Measurements from ENCODE around the gene SLC18B1. TPM values are rescaled to one million over a fixed set of nuclear protein-coding genes. Genes with fewer than 3 reads are reported as not detected.
"Not testable (repeated sequence)": the region's sequence is repeated elsewhere in the genome, so short reads cannot be mapped to it uniquely, and the experiment has no call there.

SLC18B1 gene
- total and polyA plus RNA-seq, 7 donors: 0.69 to 2.2 (median 1.3) TPM

GRCh38 chr6:132780770-132781371 is 17.6 kb downstream of the SLC18B1 start:
- ATAC-seq (no peak), DNase-seq (no peak)
- Histone ChIP-seq H3K4me1 (no peaks in the 10 kb centered on the region), H3K4me3 (no peak overlapping the region), H3K36me3 (ENCODE audit: insufficient read depth in 1 of 2, low read depth in 1 of 2) (peaks cover 3 to 79% of the 10 kb centered on the region in 2 donors), H3K9me3 (no peaks in the 10 kb centered on the region), H3K27ac (no peak overlapping the region), H3K27me3 (ENCODE audit: insufficient read depth in 3 of 3, low read length in 2 of 3) (no peaks in the 10 kb centered on the region)
- 75 to 100% (median 99%) methylated on average over 2 of the region's 2 CpGs for WGBS, 3 donors
- intact Hi-C loops (cut with DNase I): loop anchor here in 1 of 2 donors (10.0 kb wide), 1 partner anchor 256 kb away; no protein-coding TSS in a partner anchor
- no peak for TF ChIP-seq CTCF (IDR thresholded peaks at IDR 0.05)

GRCh38 chr6:132777881-132778280 is 20.6 kb downstream of the SLC18B1 start:
- H3K4me1 ChIP-seq; H3K4me3 ChIP-seq; H3K27me3 ChIP-seq (ENCODE audit: insufficient read depth in 3 of 3, low read length in 2 of 3); intact Hi-C loops (cut with DNase I); H3K27ac ChIP-seq; H3K9me3 ChIP-seq; ATAC-seq; DNase-seq: not testable (repeated sequence)
- peaks cover 3 to 97% of the 10 kb centered on the region in 2 donors for H3K36me3 ChIP-seq (ENCODE audit: insufficient read depth in 1 of 2, low read depth in 1 of 2)
- 88 to 93% (median 92%) methylated on average over 8 of the region's 8 CpGs for WGBS, 3 donors

GRCh38 chr6:132768051-132768517 is 30.4 kb downstream of the SLC18B1 start:
- 33 to 36% (median 33%) methylated on average over 6 of the region's 6 CpGs for WGBS, 3 donors
- ATAC-seq (peak in 2 of 4 donors; percentile 46 to 60), DNase-seq (no peak)
- no peak overlapping the region for H3K27ac ChIP-seq
- H3K4me3 ChIP-seq: no peak overlapping the region
- no peaks in the 10 kb centered on the region for H3K9me3 ChIP-seq
- no peaks in the 10 kb centered on the region for H3K27me3 ChIP-seq (ENCODE audit: insufficient read depth in 3 of 3, low read length in 2 of 3)
- intact Hi-C loops (cut with DNase I): loop anchor here in 1 of 2 donors (10.0 kb wide), 1 partner anchor 93 kb away; no protein-coding TSS in a partner anchor
- peaks cover 4 to 44% of the 10 kb centered on the region in 2 donors for H3K36me3 ChIP-seq (ENCODE audit: insufficient read depth in 1 of 2, low read depth in 1 of 2)
- no peaks in the 10 kb centered on the region for H3K4me1 ChIP-seq
- TF ChIP-seq CTCF (IDR thresholded peaks at IDR 0.05): peak; percentile 3

- Histone ChIP-seq H3K36me3 (ENCODE audit: insufficient read depth in 1 of 2, low read depth in 1 of 2) (peaks cover 4 to 19% of the 10 kb centered on the region in 2 donors), H3K4me3 (no peak overlapping the region), H3K9me3 (no peaks in the 10 kb centered on the region), H3K27ac (no peak overlapping the region), H3K4me1 (no peaks in the 10 kb centered on the region), H3K27me3 (ENCODE audit: insufficient read depth in 3 of 3, low read length in 2 of 3) (no peaks in the 10 kb centered on the region)
- TF ChIP-seq CTCF (IDR thresholded peaks at IDR 0.05): no peak
- ATAC-seq: no peak
- DNase-seq: no peak
- 89 to 98% (median 96%) methylated on average over 1 of the region's 1 CpG for WGBS, 3 donors
- intact Hi-C loops (cut with DNase I): loop anchor here in 1 of 2 donors (10.0 kb wide), 1 partner anchor 91 kb away; no protein-coding TSS in a partner anchor
Observed at GRCh38 chr6:132765560-132765959, 32.9 kb downstream of the SLC18B1 start.

- no peak for TF ChIP-seq CTCF (IDR thresholded peaks at IDR 0.05)
- H3K4me3 ChIP-seq: no peak overlapping the region
- no peaks in the 10 kb centered on the region for H3K4me1 ChIP-seq
- intact Hi-C loops (cut with DNase I): loop anchor here in 1 of 2 donors (10.0 kb wide), 1 partner anchor 90 kb away; no protein-coding TSS in a partner anchor
- peaks cover 0 to 7% of the 10 kb centered on the region in 2 donors for H3K36me3 ChIP-seq (ENCODE audit: insufficient read depth in 1 of 2, low read depth in 1 of 2)
- H3K27me3 ChIP-seq (ENCODE audit: insufficient read depth in 3 of 3, low read length in 2 of 3): no peaks in the 10 kb centered on the region
- H3K27ac ChIP-seq: no peak overlapping the region
- DNase-seq (peak in 1 of 2 donors; percentile 33), ATAC-seq (peak; percentile 56 to 80 (median 72))
- H3K9me3 ChIP-seq: no peaks in the 10 kb centered on the region
Observed at GRCh38 chr6:132764370-132764769, 34.1 kb downstream of the SLC18B1 start.
